Endothelial cell of umbilical vein (primary cell): Measurements from ENCODE around the gene AGGF1.

Source experiments
- CTCF ChIP-seq, 2 donors: IDR thresholded peaks; 1 replicate in 1 of 2; 2 replicates in 1 of 2; pipeline ENCODE4 v1.5.1; 2011; ENCODE audit warnings: low read length in 2 of 2, mild to moderate bottlenecking in 2 of 2, moderate library complexity in 2 of 2, control low read depth in 1 of 2, inconsistent platforms in 1 of 2, low read depth in 1 of 2; ENCODE audit not compliant: insufficient read depth in 1 of 2; ENCODE audit errors: extremely low read depth in 1 of 2
- EZH2 ChIP-seq: IDR thresholded peaks from 2 replicates; pipeline ENCODE4 v1.6.1; 2012; ENCODE audit warnings: borderline replicate concordance, low read depth, mild to moderate bottlenecking, moderate library complexity, low read length, inconsistent platforms; ENCODE audit not compliant: severe bottlenecking
- FOS ChIP-seq: IDR thresholded peaks from 2 replicates; pipeline ENCODE4 v1.6.1; 2011; ENCODE audit warnings: mild to moderate bottlenecking, low read length, moderate library complexity, borderline replicate concordance; ENCODE audit not compliant: insufficient read depth
- GATA2 ChIP-seq: IDR thresholded peaks from 2 replicates; pipeline ENCODE4 v1.7.0; 2011; ENCODE audit warnings: low read depth, mild to moderate bottlenecking, moderate library complexity, mixed read lengths, low read length; ENCODE audit not compliant: insufficient read length, insufficient read depth
- JUN ChIP-seq: IDR thresholded peaks from 2 replicates; pipeline ENCODE4 v1.6.1; 2011; ENCODE audit warnings: borderline replicate concordance, low read depth; ENCODE audit not compliant: insufficient read length, insufficient read depth
- MAX ChIP-seq: IDR thresholded peaks from 2 replicates; pipeline ENCODE4 v1.6.1; 2011; ENCODE audit not compliant: insufficient read depth, insufficient read length
- MYC ChIP-seq: IDR thresholded peaks from one replicate; pipeline ENCODE4 v1.6.1; 2011; ENCODE audit warnings: mild to moderate bottlenecking, low read depth, low read length
- POLR2A ChIP-seq: IDR thresholded peaks from 2 replicates; pipeline ENCODE4 v1.6.1; 2012; ENCODE audit warnings: low read depth, mild to moderate bottlenecking, control low read depth, low read length
- POLR2AphosphoS5 ChIP-seq: IDR thresholded peaks from 2 replicates; pipeline ENCODE4 v1.6.1; 2012; ENCODE audit warnings: low read depth, mild to moderate bottlenecking, control low read depth, low read length, moderate library complexity; ENCODE audit not compliant: insufficient read depth

- no peak for TF ChIP-seq POLR2A
- TF ChIP-seq CTCF (IDR thresholded peaks at IDR 0.05; ENCODE audit: extremely low read depth in 1 of 2, insufficient read depth in 1 of 2, low read depth in 1 of 2, low read length in 2 of 2) = no peak
- no peak for TF ChIP-seq JUN
- TF ChIP-seq POLR2AphosphoS5 = no peak
- no peak for TF ChIP-seq MYC
- no peak for TF ChIP-seq EZH2
- TF ChIP-seq GATA2 = no peak
- TF ChIP-seq MAX = no peak
- TF ChIP-seq FOS = no peak
Measured at GRCh38 chr5:77064040-77064439, 33.8 kb downstream of the AGGF1 start.
